GF-D8 (cell line): ENCODE results near the gene IFNG.
"Not testable (repeated sequence)": the region's sequence is repeated elsewhere in the genome, so short reads cannot be mapped to it uniquely, and the experiment has no call there.

Source experiments
- DNase-seq: peaks from one replicate; lab custom pipeline; 2025; lab: John Stamatoyannopoulos, UW

IFNG gene

DNA sequence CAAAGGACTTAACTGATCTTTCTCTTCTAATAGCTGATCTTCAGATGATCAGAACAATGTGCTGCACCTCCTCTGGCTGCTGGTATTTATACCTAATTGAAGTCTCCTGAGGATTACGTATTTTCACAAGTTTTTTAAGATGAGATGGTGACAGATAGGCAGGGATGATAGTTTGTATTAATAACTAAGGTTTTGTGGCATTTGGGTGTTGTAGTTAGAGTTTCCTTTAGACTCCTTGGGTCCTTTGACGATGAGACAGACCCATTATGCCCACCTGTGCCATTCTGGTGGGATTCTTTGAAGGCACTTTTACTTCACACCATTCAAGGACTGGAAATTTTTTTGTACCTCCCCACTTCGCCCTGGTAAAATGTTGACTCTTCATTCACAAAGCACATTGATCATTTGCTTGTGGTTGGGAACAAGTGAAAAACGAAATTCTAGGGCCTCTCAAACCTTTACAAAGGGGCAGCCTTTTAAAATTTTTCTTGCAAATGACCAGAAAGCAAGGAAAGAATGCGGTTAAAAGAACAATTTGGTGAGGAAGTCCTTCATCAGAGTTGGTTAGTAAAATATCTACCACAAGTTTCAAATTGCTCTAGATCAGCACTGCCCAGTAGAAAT is at the start of gene IFNG:
TSS of gene IFNG (minus strand) at position 60 of the 624 bp plus-strand sequence. CDS start 125 bp downstream, outside the sequence.
- no peak for DNase-seq

DNA sequence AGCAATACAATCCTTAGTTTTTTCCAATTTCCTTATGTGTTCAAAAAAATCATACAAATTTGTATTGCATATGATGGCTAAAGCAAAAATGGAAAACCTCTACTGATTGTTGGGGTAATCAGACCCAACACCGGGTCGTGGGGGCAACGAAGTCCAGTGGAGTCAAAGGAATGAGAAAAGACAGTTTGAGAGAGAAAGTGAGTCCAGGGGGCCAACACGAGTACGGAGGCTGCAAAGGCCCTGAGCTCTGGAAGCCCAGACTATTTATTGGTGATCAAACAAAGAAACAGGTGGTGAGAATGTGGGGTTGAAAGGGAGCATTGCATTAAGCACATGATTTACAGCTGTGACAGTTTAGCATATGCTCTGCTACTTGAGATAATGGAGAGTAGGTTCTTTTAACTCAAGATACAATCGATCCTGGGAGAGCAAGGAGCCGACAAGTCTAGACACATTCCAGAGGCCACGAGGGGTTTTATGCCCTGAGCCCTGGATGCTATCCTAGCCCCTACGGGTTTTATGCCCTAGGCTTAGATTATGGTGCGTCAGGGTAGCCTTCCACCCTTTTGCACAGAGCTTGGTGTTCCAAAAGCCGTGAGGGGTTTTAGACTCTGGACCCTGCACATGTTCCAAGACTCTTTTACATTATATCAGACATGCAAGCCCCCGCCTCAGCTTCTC is 49.6 kb upstream of the IFNG start:
- not testable (repeated sequence) for DNase-seq

DNA sequence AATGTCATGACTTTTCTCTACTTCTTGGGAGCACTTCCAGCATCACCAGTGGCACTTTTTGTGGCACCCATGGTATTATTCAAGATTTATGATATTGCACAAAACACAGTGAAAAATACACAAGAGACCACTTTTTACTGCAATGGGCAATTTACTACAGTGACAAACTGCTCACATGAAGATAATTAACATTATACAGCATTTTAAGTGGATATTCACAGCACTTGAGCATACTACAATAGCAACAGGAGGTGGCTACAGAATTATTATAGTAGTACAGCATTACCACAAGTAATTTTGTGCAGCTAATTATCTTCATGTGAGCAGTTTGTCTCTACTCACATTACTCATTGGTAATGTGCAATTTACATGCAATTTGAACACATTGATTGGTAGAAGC is 47.7 kb upstream of the IFNG start:
- DNase-seq, result no peak

DNA sequence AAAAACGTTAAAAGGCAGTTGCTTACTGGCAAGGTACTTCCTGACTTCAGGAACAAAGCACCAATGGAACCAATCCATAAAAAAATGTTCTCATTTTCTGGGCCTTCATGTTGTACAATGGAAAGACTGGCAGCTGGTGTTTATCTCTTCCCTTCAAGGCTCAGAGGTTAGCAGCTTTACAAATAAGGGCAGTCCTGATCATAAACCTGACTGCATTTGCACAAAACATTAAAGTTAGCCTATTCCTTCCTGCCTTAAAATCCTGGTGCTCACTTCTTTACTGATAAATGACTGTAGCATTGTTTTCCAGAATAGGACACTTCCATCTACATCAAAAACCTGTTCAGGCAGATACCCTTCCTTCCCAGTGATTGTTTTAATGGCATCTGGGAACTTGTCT is 46.9 kb upstream of the IFNG start:
- DNase-seq, result no peak

DNA sequence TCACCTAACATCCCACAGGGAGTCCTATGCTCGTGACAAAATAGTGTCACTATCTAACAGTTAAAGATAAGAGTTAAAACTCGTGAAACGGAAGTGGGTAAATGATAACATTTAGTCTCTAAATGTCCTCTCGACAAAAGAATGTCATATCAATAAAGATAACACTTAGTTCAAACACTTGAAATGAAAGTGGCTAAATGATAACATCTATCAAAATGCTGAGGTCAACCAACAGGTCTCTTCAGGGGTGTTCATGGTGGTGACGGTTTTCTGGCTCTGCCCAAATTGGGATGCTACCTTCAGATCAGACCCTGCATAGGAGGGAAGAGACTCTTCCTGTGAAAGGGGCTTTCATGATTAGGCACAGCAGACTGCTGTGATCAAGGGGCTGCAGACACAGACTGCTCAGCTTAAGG is 43.9 kb upstream of the IFNG start:
- no peak for DNase-seq

DNA sequence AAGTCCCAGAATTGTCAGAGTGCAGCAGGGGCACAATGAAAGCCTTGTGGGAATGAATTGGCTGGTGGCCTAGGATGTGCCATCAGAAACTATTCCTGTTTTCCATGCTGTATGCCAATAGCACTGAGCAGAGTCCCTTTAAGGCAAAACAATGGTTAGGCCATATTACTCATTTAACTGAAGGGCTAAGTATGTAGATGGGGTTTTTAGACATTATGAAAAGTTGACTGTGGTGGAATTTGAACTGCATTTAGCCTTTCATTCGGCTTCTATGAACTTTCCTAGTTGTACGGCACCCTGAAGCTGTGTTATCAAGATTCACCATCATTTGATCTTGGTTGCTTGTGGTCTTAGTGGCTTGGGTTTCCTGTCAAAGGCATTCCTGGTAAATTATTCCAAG is 41.3 kb upstream of the IFNG start:
- DNase-seq, result no peak

DNA sequence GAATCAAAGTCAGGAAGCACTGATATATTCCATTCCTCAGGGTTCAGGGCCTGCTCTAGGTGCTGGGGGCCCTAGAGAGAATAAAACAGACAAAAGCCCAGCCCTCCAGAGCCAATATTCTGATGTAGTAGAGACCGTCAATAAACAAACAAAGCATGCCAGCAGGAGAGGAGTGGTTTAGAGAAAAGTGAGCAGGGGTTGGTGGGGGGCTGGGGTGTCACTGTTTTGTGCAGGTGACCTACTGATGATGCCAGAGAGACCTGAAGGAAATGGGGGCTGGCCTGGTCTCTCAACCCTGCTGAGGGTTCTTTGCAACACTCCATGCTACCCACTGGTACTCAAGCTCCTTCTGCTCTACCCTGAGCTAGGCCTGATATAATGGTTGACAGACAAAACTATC is 39.6 kb upstream of the IFNG start:
- no peak for DNase-seq

DNA sequence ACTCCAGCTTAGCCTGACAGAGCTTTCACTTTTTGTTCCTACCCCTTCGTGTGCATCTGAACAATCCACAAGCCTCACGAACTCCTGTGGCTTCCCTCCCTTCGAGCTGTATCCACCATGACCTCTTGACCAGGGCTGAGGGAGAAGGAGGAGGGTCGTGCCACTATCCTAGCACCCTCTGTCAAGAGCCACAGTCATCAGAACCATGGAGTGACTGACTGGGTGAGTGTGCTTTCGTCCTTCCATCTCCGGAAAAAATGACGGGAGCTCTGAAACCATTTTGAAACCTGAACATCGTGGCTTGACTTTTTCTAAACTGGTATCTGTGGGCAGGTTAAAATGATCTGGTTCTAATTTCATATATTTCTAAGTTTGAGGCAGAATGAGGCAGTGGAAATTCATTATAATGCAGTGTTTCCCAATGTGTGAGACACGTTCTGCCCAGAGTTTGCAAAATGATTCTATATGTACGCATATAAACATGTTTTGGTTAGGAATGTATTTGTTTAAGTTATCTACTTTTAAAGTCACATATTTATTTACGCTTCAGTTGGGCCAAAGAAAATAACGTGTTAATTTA is 39.1 kb upstream of the IFNG start:
- DNase-seq, result no peak

DNA sequence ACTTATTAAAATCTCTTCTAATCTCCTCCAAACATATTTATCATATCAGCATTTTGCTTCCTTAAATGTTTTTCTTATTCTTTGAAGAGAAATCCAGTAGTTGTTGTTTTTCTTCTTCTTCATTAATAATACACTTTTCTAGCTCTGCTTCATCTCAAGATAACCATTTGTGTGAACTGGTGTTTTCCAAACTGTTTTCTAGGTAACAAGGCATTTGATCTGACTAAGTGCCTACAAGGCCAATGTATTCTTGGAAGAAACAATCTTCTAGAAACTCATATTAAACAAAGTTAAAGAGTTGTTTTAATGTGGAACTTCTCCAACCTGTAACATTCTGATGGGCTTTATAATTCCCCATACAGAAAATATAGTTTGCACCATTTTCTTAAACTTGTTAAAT is 30.8 kb upstream of the IFNG start:
- no peak for DNase-seq

DNA sequence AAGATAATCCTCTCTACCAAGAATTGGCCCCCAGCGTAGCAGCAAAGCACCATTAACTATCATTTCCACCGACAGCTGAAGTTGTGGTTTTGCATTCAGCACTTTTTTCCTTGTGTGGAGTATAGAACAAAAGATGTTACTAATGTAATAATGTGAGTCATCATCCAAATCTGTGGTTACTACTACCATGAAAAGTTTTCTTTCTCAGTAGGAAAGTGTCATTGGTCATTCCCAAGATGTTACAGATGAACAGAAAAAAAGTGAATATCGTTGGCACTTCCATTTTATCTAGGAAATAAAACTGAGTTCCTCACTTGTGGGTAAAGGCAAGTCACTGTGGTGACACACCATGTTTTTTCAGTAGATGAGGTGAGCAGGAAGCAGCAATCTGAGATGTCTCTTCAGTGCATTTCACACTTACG is 30.3 kb upstream of the IFNG start:
- no peak for DNase-seq

DNA sequence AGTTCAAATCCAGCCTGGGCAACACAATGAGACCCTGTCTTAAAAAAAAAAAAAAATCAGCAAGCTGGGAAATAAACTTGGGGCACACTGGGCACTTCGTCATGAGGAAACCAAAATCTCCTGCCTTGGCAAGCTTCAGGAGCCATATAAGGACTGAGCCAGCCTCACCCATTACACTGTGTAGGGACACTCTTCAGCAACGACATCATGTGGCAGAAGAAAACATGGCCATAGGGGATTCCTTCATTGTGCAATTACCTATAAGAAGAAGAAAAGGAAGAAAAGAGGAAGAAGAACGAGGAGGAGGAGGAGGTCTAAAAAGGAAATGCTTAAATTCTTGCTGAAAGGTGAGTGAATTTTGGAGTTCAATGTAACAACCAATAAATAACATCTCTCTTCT is 26.1 kb upstream of the IFNG start:
- DNase-seq, result no peak

DNA sequence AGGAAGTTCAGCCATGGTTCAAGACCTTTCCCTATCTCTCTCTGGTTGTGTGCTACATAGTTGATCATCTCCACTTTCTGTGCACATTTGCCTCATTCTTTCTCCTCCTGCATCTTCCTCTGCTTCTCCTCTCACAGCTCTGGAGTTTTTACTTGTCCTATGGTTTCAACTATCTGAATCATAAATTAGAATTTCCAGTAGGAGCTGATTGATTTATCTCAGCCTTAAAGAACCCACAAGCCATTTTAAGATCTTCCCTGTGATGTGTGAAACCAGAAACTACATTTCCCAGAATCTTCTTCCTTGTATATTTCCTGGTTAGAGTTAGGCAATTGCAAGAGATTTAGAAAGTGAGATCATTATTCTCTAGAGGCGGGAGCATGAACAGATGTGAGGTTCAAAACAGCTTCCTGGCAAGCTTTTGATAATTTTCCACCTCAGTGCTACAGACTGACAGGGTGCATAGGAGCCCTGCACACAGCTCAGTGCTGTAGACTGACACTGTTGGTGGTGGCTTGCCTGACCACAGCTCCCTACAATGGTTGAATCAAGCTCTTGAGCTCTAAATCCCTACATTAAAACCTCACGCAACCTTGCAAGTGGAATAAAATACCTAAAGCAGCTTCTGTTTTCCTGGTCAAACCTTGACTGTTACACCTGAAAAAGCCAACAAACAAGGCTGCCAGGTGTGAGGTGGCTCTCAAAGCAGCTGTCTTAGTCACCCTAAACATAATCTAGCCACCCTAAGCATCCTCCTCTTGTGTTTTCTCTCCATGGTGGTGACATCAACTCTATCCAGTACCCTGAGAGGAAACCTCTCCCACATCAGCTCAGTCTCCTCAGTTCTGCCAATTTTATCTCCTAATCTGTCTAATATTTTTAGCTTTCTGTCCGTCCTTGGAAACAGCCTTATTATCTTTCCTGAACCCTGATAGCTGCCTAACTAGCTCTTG is 21.5 kb upstream of the IFNG start:
- no peak for DNase-seq

DNA sequence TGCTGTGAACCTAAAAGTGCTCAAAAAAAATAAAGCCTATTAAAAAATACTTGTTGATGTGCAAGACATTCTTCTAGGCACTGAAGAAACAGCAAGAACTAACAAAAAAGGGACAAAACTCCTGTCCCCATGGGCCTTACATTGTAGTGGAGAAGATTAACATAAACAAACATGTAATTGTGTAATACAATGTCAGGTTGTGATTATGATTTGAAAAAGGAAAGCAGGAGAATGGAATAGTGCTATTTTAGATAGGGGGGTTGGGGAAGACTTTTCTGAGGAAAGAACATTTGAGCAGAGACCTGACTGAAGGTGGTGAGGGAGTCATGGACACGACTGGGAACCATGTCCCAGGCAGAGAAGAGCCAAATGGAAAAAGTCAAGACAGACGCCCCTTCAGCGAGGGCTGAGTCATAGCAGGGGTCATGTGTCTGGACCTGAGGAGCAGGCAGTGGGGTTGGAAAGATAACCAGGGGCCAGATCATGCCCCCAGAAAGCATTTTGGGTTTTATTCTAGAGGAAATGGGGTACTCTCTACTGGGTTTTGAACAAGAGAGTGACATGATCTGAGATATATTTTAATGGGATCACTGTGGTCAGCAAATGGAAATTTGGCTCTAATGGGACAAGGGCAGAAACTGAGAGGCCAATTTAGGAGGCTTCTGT is 19.4 kb upstream of the IFNG start:
- DNase-seq, result no peak

DNA sequence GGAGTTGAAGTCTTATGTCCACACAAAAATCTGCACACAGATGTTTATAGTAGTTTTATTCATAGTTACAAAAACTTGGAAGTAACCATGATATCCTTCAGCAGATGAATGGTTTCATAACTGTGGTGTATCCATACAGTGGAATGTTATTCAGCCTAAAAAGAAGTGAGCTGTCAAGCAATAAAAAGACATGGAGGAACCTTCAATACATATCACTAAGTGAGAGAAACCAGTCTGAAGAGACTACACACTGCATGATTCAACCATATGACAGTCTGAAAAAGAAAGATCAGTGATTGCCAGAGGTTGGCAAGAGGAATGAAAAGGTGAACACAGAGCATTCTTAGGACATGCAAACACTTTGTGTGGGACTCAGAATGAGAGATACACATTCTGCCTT is 18.6 kb upstream of the IFNG start:
- no peak for DNase-seq

DNA sequence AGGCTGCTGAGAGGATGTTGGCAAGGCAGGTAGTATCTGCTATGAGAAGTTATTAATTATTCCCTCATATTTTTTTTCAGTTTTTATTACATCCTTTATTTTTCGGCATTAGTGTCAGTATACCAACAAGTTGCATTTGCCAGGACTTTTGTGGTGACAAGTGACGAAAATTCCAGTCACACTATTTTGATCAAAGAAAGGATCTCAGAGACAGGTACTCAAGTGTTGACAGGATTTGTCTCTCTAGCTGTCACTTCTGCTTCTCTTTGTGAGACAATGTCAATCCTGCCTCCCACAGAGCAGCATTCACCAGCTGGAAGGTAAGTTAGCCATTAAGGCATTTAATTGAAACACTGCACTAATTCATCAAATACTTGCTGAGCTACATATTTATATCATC is 18.0 kb upstream of the IFNG start:
- DNase-seq, result no peak

DNA sequence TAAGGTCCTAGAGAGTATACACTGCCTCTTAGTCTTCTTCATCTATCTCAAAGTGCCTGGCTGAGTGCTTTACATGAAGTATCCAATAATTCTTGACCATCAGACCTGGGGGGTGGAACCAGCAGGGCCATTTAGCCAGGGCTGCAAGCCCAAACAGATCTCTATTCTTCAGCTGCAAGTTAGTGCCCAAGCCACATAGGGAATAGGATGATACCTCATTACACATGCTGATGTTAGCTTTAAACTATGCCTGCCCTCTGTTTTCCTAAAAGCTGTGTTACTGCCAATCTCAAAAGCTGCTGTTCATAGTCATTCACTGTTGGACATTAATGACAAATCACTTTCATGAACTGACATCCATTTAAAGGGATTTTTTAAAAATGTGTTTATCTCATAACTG is 16.7 kb upstream of the IFNG start:
- DNase-seq, result no peak

DNA sequence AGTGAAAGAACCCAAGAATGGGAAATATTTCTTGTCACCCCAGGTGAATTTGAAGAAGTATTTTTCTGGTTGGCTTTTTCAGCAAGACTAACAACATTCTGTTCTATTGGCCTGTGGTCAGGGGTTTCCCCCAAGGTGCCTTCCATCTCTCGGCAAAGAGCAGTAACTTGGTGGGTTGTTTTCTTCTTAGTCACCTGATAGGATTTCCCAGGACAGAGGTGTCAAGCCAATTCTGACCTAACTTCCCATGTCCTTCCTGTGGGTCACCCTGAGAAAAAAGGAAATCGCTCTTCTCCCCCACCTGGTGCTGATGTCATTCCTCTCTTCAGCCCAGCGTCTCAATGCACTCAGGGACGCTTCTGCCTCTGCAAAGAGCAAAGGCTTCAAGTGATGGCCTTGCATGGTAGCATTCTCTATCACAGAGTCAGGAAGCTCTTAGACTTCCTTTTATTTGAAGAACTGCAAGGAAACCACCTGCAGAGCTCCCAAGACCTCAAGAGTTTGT is 16.1 kb upstream of the IFNG start:
- no peak for DNase-seq

DNA sequence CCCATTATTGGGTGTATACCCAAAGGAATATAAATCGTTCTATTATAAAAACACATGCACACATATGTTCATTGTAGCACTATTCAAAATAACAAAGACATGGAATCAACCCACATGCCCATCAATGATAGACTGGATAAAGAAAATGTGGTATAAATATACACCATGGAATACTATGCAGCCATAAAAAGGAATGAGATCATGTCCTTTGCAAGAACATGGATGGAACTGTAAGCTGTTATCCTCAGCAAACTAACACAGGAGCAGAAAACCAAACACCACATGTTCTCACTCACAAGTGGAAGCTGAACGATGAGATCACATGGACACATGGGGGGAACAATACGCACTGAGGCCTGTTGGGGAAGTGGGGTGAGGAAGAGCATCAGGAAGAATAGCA is 15.2 kb upstream of the IFNG start:
- not testable (repeated sequence) for DNase-seq

DNA sequence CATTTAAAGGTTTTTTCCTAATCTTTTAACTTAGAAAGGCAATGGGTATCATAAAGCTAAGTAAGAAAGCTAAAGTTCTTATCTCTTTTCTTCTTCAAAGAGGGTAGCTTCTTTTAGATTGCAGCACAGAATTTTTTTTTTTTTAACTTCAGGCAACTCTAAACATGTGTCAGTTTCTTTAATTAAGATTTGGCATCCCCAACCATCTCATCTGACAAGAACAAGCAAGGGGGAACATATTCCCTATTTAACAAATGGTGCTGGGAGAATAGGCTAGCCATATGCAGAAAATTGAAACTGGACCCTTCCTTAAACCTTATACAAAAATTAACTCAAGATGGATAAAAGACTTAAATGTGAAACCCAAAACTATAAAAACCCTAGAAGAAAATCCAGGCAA is 14.3 kb upstream of the IFNG start:
- no peak for DNase-seq

DNA sequence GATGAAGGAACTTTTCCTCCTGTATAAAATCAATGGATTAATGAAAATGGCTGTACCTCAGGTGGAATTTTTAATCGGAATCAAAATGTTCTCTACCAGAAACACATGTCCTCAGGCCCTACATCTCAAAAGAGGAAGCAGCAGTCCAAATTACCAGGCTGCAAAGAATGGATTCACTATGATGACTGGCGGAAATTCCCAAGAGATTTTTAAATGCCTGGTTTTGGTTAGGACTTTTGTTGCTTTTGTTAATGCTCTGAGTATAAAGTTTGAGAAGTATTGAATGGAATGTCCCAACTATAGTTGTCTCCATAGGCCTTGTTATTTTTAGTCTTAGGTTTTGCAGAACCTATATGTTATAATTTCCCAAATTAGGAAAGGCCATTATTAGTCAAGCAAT is 11.2 kb upstream of the IFNG start:
- no peak for DNase-seq

DNA sequence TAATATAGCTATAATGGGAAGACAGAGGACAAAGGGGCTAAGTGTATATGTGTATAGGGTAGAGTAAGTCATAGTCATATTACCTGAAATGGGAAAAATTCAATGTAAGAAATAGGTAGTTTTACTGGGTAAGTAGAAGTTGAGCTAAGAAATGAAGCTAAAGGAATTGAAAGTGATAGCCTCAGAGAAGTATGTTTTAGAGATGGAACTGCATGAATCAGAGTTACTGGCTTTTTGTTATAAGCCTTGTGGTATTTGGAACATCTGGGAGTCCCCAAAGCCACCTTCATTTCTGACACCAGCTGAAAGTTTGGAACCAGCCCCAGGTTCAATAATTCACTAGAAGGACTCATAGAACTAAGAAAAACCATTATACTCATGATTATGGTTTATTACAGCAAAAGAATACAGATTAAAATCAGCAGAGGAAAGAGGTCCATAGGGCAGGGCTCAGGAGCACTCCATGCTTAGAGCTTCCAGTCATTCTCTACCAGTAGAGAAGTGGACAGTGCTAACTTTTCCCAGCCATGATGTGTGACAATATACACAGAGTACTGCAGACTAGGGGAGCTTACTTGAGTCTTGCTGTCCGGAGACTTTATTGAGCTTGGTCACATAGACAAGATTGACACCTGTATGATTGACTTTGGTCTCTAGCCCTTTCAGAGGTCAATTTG is 9.8 kb upstream of the IFNG start:
- no peak for DNase-seq
